NCI-H226 (cell line): ENCODE data around the gene LAYN.
A peak's percentile ranks its signal among the peaks of the same experiment; 100 is the strongest.

Experiments
- DNase-seq: peaks from one replicate; pipeline ENCODE4 v3.0.0-alpha.2; 2015

LAYN gene

GRCh38 chr11:111562692-111563389 is 22.3 kb downstream of the LAYN start:
- DNase-seq = no peak

GRCh38 chr11:111565114-111565720 is 24.7 kb downstream of the LAYN start:
- peak; percentile 43 for DNase-seq

GRCh38 chr11:111566324-111566723 is 25.8 kb downstream of the LAYN start:
- DNase-seq = no peak

- DNase-seq = no peak
Observed at GRCh38 chr11:111569476-111569875, 29.0 kb downstream of the LAYN start.

- DNase-seq = peak; percentile 29
Observed at GRCh38 chr11:111570796-111571195, 30.3 kb downstream of the LAYN start.

GRCh38 chr11:111571829-111572501 is 31.4 kb downstream of the LAYN start:
- DNase-seq = no peak

- DNase-seq = no peak
Observed at GRCh38 chr11:111572581-111572980, 32.1 kb downstream of the LAYN start.

- no peak for DNase-seq
Observed at GRCh38 chr11:111573821-111574249, 33.3 kb downstream of the LAYN start.

GRCh38 chr11:111574373-111575225 is 34.1 kb downstream of the LAYN start:
- no peak for DNase-seq

GRCh38 chr11:111575740-111576139 is 35.2 kb downstream of the LAYN start:
- DNase-seq = no peak

GRCh38 chr11:111577821-111578220 is 37.3 kb downstream of the LAYN start:
- DNase-seq = no peak

GRCh38 chr11:111581341-111581740 is 40.8 kb downstream of the LAYN start:
- DNase-seq = no peak

- DNase-seq = no peak
Observed at GRCh38 chr11:111582163-111582562, 41.6 kb downstream of the LAYN start.

GRCh38 chr11:111582881-111583280 is 42.4 kb downstream of the LAYN start:
- no peak for DNase-seq

GRCh38 chr11:111585371-111585770 is 44.9 kb downstream of the LAYN start:
- peak; percentile 63 for DNase-seq

GRCh38 chr11:111586388-111586831 is 45.9 kb downstream of the LAYN start:
- DNase-seq = peak; percentile 28

- no peak for DNase-seq
Observed at GRCh38 chr11:111589114-111589513, 48.6 kb downstream of the LAYN start.

- no peak for DNase-seq
Observed at GRCh38 chr11:111589886-111590499, 49.5 kb downstream of the LAYN start.

- no peak for DNase-seq
Observed at GRCh38 chr11:111591187-111591960, 50.9 kb downstream of the LAYN start.

GRCh38 chr11:111592491-111592890 is 52.0 kb downstream of the LAYN start:
- no peak for DNase-seq

- DNase-seq = no peak
Observed at GRCh38 chr11:111596319-111596718, 55.8 kb downstream of the LAYN start.

- DNase-seq = no peak
Observed at GRCh38 chr11:111598148-111598547, 57.6 kb downstream of the LAYN start.
